HepG2 (cell line): Measurements from ENCODE around the gene ANAPC16. TPM values are rescaled to one million over a fixed set of nuclear protein-coding genes. Genes with fewer than 3 reads are reported as not detected.

Experiments
- DNMT1 ChIP-seq: sonication (generic); formaldehyde crosslinking; IDR thresholded peaks from 2 replicates; pipeline ENCODE4 v1.5.1; 2020; ENCODE audit warnings: mild to moderate bottlenecking, missing genetic modification reagents
- ERF ChIP-seq: IDR thresholded peaks from 2 replicates; pipeline ENCODE4 v1.6.1; 2018; ENCODE audit warnings: missing biosample characterization, missing genetic modification reagents
- KLF9 ChIP-seq: IDR thresholded peaks from 2 replicates; pipeline ENCODE4 v1.6.1; 2016; ENCODE audit warnings: low read depth
- LCORL ChIP-seq, 2 experiments: fragments of 450-650 bp in 1 of 2; sonication (generic) in 1 of 2; formaldehyde crosslinking in 1 of 2; IDR thresholded peaks; 2 replicates each; pipeline versions ENCODE4 v1.5.0 to v1.6.1; 2017 to 2020; ENCODE audit warnings: antibody characterized with exemption in 1 of 2, missing genetic modification reagents in 1 of 2
- NFKBIZ ChIP-seq: IDR thresholded peaks from 2 replicates; pipeline ENCODE4 v1.6.1; 2018; ENCODE audit warnings: missing genetic modification reagents, missing compliant biosample characterization
- TOPORS ChIP-seq: sonication (generic); formaldehyde crosslinking; IDR thresholded peaks from 2 replicates; pipeline ENCODE4 v1.8.0; 2023; ENCODE audit warnings: mild to moderate bottlenecking, missing genetic modification reagents
- ZNF230 ChIP-seq: sonication (generic); formaldehyde crosslinking; IDR thresholded peaks from 2 replicates; pipeline ENCODE4 v1.4.0; 2020; ENCODE audit warnings: mild to moderate bottlenecking, missing genetic modification reagents
- ZNF570 ChIP-seq: sonication (generic); formaldehyde crosslinking; IDR thresholded peaks from 2 replicates; pipeline ENCODE4 v1.4.0; 2020; ENCODE audit warnings: mild to moderate bottlenecking, missing genetic modification reagents, borderline replicate concordance
- polyA plus RNA-seq, 8 experiments: library from polyadenylated mRNA; depleted of rRNA in 3 of 8; stranded (reverse) in 7 of 8; unstranded in 1 of 8; fragments of >200 nt; fragmentation: Illumina TruSeq in 4 of 8; extraction: Trizol in 4 of 8; gene quantifications; 2 replicates each; pipeline versions ENCODE4 v1.2.1 to v1.2.3, GENCODE V29; 2011 to 2016; ENCODE audit warnings: low read depth in 4 of 8, missing spikeins in 1 of 8, mixed read lengths in 1 of 8; ENCODE audit not compliant: insufficient read depth in 1 of 8
- total RNA-seq, 5 experiments: library from RNA; depleted of rRNA; stranded (reverse); fragments of >200 nt; fragmentation: Illumina TruSeq; extraction: Trizol; gene quantifications; 2 replicates each; pipeline ENCODE4 v1.2.3, GENCODE V29; 2016; ENCODE audit warnings: low read depth in 1 of 5
- TF ChIP-seq, protein P1 (sequence below): sonication (generic); formaldehyde crosslinking; IDR thresholded peaks from 2 replicates; pipeline ENCODE4 v1.4.0; 2020; ENCODE audit warnings: missing genetic modification reagents, mild to moderate bottlenecking, borderline replicate concordance
- TF ChIP-seq, protein P2 (sequence below): sonication (generic); formaldehyde crosslinking; IDR thresholded peaks from 2 replicates; pipeline ENCODE4 v1.4.0; 2020; ENCODE audit warnings: mild to moderate bottlenecking, missing genetic modification reagents
- TF ChIP-seq, protein P3 (sequence below): sonication (generic); formaldehyde crosslinking; IDR thresholded peaks from 2 replicates; pipeline ENCODE4 v1.4.0; 2020; ENCODE audit warnings: mild to moderate bottlenecking, missing genetic modification reagents
- TF ChIP-seq, protein P4 (sequence below): sonication (generic); formaldehyde crosslinking; IDR thresholded peaks from 2 replicates; pipeline ENCODE4 v1.4.0; 2020; ENCODE audit warnings: mild to moderate bottlenecking, missing genetic modification reagents, borderline replicate concordance
- TF ChIP-seq, protein P5 (sequence below): sonication (generic); formaldehyde crosslinking; IDR thresholded peaks from 2 replicates; pipeline ENCODE4 v1.9.0; 2021; ENCODE audit warnings: missing genetic modification reagents, mild to moderate bottlenecking, borderline replicate concordance
- TF ChIP-seq, protein P6 (sequence below): sonication (generic); formaldehyde crosslinking; IDR thresholded peaks from 2 replicates; pipeline ENCODE4 v1.5.1; 2020; ENCODE audit warnings: missing genetic modification reagents, mild to moderate bottlenecking, borderline replicate concordance

Gene ANAPC16
- total and polyA plus RNA-seq, 2 of the 13 experiments (the other 11 are each of a cell fraction or from before 2014, with no cell fraction given) = 74.8 to 89.4 TPM

DNA sequence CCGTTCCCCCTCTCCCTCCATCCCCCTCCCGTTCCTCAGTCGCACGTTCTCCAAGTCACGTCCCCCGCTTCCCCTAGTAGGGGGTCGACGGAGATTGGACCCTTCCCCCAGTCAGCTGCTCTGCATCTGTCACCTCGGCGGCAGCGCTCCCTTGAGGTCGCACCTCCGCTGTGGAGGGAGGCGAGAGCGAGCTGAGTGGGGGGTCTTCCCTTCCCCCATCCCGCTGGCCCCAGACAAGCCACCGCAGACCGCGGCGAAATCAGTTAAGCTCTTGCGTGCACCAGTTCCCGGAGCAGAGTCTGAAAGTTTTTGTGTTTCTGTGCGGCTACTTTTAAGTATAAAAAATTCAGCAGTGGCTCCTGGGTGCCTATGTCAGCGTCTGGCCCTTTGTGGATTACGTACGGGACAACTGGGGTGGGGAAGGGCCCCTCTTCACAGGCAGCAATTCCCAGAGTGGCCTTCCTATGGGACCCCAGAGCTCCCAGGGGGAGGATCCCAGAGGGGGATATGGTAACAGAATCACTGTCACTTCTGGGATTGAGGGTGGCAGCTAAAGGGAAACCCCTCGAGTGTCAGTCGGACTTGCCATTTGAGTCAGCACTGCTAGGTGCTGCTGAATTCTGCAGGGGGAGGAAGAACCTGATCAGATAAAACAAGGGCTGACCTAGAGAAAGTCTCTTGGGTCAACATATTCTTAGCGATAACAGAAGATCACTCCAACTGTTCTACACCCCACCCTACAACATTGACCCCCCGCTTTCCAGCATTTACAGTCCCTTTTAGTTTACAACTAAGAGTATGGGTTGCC lies 45.4 kb downstream of the ANAPC16 start (continued):
- TF ChIP-seq, protein P1, sequence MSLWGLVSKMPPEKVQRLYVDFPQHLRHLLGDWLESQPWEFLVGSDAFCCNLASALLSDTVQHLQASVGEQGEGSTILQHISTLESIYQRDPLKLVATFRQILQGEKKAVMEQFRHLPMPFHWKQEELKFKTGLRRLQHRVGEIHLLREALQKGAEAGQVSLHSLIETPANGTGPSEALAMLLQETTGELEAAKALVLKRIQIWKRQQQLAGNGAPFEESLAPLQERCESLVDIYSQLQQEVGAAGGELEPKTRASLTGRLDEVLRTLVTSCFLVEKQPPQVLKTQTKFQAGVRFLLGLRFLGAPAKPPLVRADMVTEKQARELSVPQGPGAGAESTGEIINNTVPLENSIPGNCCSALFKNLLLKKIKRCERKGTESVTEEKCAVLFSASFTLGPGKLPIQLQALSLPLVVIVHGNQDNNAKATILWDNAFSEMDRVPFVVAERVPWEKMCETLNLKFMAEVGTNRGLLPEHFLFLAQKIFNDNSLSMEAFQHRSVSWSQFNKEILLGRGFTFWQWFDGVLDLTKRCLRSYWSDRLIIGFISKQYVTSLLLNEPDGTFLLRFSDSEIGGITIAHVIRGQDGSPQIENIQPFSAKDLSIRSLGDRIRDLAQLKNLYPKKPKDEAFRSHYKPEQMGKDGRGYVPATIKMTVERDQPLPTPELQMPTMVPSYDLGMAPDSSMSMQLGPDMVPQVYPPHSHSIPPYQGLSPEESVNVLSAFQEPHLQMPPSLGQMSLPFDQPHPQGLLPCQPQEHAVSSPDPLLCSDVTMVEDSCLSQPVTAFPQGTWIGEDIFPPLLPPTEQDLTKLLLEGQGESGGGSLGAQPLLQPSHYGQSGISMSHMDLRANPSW (CRISPR knock-in tag) = no peak; the same call in 1 of the 2 replicates
- TF ChIP-seq NFKBIZ (CRISPR knock-in tag) = 0 out of 2 replicates have a peak, but pooled peaks have one; percentile 25
- TF ChIP-seq KLF9 (CRISPR knock-in tag) = no peak
- TF ChIP-seq ERF (CRISPR knock-in tag) = peak; percentile 72; the same call in 1 of the 2 replicates
- TF ChIP-seq, protein P2, sequence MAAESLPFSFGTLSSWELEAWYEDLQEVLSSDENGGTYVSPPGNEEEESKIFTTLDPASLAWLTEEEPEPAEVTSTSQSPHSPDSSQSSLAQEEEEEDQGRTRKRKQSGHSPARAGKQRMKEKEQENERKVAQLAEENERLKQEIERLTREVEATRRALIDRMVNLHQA = no peak
- no peak for TF ChIP-seq DNMT1 (CRISPR knock-in tag)
- TF ChIP-seq, protein P3, sequence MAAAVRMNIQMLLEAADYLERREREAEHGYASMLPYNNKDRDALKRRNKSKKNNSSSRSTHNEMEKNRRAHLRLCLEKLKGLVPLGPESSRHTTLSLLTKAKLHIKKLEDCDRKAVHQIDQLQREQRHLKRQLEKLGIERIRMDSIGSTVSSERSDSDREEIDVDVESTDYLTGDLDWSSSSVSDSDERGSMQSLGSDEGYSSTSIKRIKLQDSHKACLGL (CRISPR knock-in tag) = peak; percentile 30; the same call in 1 of the 2 replicates
- peak; percentile 25; the same call in 1 of the 2 replicates for TF ChIP-seq ZNF230 (CRISPR knock-in tag)
- 0 out of 2 replicates have a peak, but pooled peaks have one; percentile 22 for TF ChIP-seq TOPORS (CRISPR knock-in tag)
- TF ChIP-seq, protein P4, sequence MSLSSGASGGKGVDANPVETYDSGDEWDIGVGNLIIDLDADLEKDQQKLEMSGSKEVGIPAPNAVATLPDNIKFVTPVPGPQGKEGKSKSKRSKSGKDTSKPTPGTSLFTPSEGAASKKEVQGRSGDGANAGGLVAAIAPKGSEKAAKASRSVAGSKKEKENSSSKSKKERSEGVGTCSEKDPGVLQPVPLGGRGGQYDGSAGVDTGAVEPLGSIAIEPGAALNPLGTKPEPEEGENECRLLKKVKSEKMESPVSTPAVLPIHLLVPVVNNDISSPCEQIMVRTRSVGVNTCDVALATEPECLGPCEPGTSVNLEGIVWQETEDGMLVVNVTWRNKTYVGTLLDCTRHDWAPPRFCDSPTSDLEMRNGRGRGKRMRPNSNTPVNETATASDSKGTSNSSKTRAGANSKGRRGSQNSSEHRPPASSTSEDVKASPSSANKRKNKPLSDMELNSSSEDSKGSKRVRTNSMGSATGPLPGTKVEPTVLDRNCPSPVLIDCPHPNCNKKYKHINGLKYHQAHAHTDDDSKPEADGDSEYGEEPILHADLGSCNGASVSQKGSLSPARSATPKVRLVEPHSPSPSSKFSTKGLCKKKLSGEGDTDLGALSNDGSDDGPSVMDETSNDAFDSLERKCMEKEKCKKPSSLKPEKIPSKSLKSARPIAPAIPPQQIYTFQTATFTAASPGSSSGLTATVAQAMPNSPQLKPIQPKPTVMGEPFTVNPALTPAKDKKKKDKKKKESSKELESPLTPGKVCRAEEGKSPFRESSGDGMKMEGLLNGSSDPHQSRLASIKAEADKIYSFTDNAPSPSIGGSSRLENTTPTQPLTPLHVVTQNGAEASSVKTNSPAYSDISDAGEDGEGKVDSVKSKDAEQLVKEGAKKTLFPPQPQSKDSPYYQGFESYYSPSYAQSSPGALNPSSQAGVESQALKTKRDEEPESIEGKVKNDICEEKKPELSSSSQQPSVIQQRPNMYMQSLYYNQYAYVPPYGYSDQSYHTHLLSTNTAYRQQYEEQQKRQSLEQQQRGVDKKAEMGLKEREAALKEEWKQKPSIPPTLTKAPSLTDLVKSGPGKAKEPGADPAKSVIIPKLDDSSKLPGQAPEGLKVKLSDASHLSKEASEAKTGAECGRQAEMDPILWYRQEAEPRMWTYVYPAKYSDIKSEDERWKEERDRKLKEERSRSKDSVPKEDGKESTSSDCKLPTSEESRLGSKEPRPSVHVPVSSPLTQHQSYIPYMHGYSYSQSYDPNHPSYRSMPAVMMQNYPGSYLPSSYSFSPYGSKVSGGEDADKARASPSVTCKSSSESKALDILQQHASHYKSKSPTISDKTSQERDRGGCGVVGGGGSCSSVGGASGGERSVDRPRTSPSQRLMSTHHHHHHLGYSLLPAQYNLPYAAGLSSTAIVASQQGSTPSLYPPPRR = peak; percentile 80; the same call in 1 of the 2 replicates
- TF ChIP-seq LCORL (IDR thresholded peaks at IDR 0.05) = no peak
- TF ChIP-seq LCORL (CRISPR knock-in tag; IDR thresholded peaks at IDR 0.05) = peak; percentile 5; the same call in 1 of the 2 replicates
- TF ChIP-seq, protein P5, sequence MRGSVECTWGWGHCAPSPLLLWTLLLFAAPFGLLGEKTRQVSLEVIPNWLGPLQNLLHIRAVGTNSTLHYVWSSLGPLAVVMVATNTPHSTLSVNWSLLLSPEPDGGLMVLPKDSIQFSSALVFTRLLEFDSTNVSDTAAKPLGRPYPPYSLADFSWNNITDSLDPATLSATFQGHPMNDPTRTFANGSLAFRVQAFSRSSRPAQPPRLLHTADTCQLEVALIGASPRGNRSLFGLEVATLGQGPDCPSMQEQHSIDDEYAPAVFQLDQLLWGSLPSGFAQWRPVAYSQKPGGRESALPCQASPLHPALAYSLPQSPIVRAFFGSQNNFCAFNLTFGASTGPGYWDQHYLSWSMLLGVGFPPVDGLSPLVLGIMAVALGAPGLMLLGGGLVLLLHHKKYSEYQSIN = no peak
- TF ChIP-seq ZNF570 = no peak
- TF ChIP-seq, protein P6, sequence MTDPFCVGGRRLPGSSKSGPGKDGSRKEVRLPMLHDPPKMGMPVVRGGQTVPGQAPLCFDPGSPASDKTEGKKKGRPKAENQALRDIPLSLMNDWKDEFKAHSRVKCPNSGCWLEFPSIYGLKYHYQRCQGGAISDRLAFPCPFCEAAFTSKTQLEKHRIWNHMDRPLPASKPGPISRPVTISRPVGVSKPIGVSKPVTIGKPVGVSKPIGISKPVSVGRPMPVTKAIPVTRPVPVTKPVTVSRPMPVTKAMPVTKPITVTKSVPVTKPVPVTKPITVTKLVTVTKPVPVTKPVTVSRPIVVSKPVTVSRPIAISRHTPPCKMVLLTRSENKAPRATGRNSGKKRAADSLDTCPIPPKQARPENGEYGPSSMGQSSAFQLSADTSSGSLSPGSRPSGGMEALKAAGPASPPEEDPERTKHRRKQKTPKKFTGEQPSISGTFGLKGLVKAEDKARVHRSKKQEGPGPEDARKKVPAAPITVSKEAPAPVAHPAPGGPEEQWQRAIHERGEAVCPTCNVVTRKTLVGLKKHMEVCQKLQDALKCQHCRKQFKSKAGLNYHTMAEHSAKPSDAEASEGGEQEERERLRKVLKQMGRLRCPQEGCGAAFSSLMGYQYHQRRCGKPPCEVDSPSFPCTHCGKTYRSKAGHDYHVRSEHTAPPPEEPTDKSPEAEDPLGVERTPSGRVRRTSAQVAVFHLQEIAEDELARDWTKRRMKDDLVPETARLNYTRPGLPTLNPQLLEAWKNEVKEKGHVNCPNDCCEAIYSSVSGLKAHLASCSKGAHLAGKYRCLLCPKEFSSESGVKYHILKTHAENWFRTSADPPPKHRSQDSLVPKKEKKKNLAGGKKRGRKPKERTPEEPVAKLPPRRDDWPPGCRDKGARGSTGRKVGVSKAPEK (CRISPR knock-in tag) = no peak; the same call in 1 of the 2 replicates
